ENCODE data around the gene CLRN3. TPM values are rescaled to one million over a fixed set of nuclear protein-coding genes. Genes with fewer than 3 reads are reported as not detected.
A peak's percentile ranks its signal among the peaks of the same experiment; 100 is the strongest.

CLRN3 gene
- total RNA-seq, 1 donor from 2014 or later: not detected

DNA sequence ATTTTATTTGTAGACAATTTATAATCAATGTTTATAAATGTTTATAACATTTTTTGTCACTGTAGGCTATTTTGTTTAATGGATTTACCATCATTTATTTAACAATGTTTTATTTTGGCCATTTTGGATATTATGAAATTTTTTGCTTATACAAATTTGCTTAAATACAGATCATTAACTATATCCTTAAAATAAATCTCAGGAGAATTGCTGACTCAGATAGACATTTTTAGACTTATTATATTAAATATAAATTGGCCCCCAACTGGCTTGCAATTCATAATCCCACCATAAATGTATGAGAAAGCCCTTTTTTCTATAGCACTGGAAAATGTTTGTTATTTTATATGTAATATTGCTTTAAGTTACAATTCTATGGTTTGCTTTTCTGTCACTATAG is 3.8 kb upstream of the CLRN3 start:
- Histone ChIP-seq H2AFZ (ENCODE audit: low read depth, low read length) (no peak overlapping the region), H3K27me3 (ENCODE audit: insufficient read depth, low read length) (peaks cover 4% of the 10 kb centered on the region), H3K9me3 (ENCODE audit: insufficient read depth, low read depth, low read length) (no peaks in the 10 kb centered on the region), H3K36me3 (ENCODE audit: insufficient read depth, low read length) (no peaks in the 10 kb centered on the region), H3K79me2 (ENCODE audit: insufficient read depth, low read length) (no peaks in the 10 kb centered on the region), H3K4me3 (ENCODE audit: insufficient read depth, low read depth, low read length) (no peak overlapping the region), H3K4me2 (ENCODE audit: low read length) (no peak overlapping the region), H3K9ac (ENCODE audit: low read length) (no peak overlapping the region), H3K27ac (ENCODE audit: low read depth, low read length) (no peak overlapping the region), H4K20me1 (ENCODE audit: insufficient read depth, low read length) (no peaks in the 10 kb centered on the region), H3K4me1 (ENCODE audit: insufficient read depth, low read length) (no peaks in the 10 kb centered on the region)
- FAIRE-seq (no peak), DNase-seq (ENCODE audit: low read depth) (no peak)
- Mint-ChIP-seq H3K27me3 (ENCODE audit: low read depth, unreplicated experiment) (no peaks in the 10 kb centered on the region), H3K36me3 (ENCODE audit: low read depth, unreplicated experiment) (no peaks in the 10 kb centered on the region), H3K4me3 (ENCODE audit: unreplicated experiment) (no peak overlapping the region), H3K27ac (ENCODE audit: unreplicated experiment) (no peak overlapping the region), H3K4me1 (ENCODE audit: low read depth, unreplicated experiment) (peaks cover 20% of the 10 kb centered on the region), H3K9me3 (ENCODE audit: unreplicated experiment) (no peaks in the 10 kb centered on the region)
- TF ChIP-seq, protein P1, sequence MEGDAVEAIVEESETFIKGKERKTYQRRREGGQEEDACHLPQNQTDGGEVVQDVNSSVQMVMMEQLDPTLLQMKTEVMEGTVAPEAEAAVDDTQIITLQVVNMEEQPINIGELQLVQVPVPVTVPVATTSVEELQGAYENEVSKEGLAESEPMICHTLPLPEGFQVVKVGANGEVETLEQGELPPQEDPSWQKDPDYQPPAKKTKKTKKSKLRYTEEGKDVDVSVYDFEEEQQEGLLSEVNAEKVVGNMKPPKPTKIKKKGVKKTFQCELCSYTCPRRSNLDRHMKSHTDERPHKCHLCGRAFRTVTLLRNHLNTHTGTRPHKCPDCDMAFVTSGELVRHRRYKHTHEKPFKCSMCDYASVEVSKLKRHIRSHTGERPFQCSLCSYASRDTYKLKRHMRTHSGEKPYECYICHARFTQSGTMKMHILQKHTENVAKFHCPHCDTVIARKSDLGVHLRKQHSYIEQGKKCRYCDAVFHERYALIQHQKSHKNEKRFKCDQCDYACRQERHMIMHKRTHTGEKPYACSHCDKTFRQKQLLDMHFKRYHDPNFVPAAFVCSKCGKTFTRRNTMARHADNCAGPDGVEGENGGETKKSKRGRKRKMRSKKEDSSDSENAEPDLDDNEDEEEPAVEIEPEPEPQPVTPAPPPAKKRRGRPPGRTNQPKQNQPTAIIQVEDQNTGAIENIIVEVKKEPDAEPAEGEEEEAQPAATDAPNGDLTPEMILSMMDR (IDR thresholded peaks at IDR 0.05; ENCODE audit: insufficient read depth, low read depth, low read length): no peak
- no peak for TF ChIP-seq EZH2 (IDR thresholded peaks at IDR 0.05; ENCODE audit: insufficient read depth, low read length)

DNA sequence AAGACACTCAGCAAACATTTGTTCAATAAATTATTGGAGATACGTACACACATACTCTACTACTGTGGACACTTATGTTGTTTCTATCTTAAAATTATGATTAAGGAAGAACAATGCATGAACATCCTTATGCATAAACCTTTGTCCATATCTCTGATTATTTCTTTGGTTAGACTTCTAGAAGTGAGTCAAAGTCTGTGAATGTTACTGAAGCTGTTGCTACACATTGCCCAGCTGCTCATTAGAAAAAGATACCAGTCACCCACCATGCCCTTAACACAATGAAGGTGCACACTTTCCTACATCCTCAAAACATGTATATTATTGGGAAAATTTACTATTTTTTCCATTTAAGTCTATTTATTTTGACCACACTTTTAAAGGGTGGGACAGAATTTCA is 1.4 kb upstream of the CLRN3 start:
- no peaks in the 10 kb centered on the region for H3K9me3 Mint-ChIP-seq (ENCODE audit: unreplicated experiment)
- no peaks in the 10 kb centered on the region for H4K20me1 ChIP-seq (ENCODE audit: insufficient read depth, low read length)
- no peak for FAIRE-seq
- no peaks in the 10 kb centered on the region for H3K27me3 Mint-ChIP-seq (ENCODE audit: low read depth, unreplicated experiment)
- no peak overlapping the region for H3K9ac ChIP-seq (ENCODE audit: low read length)
- peak overlapping the region; percentile 31 for H3K27ac Mint-ChIP-seq (ENCODE audit: unreplicated experiment)
- H3K27me3 ChIP-seq (ENCODE audit: insufficient read depth, low read length): no peaks in the 10 kb centered on the region
- no peak overlapping the region for H2AFZ ChIP-seq (ENCODE audit: low read depth, low read length)
- DNase-seq (ENCODE audit: low read depth): peak; percentile 33
- no peaks in the 10 kb centered on the region for H3K36me3 Mint-ChIP-seq (ENCODE audit: low read depth, unreplicated experiment)
- no peak overlapping the region for H3K4me3 ChIP-seq (ENCODE audit: insufficient read depth, low read depth, low read length)
- H3K79me2 ChIP-seq (ENCODE audit: insufficient read depth, low read length): no peaks in the 10 kb centered on the region
- H3K36me3 ChIP-seq (ENCODE audit: insufficient read depth, low read length): no peaks in the 10 kb centered on the region
- peaks cover 7% of the 10 kb centered on the region for H3K4me1 ChIP-seq (ENCODE audit: insufficient read depth, low read length)
- H3K4me1 Mint-ChIP-seq (ENCODE audit: low read depth, unreplicated experiment): peaks cover 17% of the 10 kb centered on the region
- TF ChIP-seq EZH2 (IDR thresholded peaks at IDR 0.05; ENCODE audit: insufficient read depth, low read length): no peak
- TF ChIP-seq, protein P1 (IDR thresholded peaks at IDR 0.05; ENCODE audit: insufficient read depth, low read depth, low read length): no peak
- H3K4me3 Mint-ChIP-seq (ENCODE audit: unreplicated experiment): no peak overlapping the region
- H3K9me3 ChIP-seq (ENCODE audit: insufficient read depth, low read depth, low read length): no peaks in the 10 kb centered on the region
- H3K4me2 ChIP-seq (ENCODE audit: low read length): no peak overlapping the region
- no peak overlapping the region for H3K27ac ChIP-seq (ENCODE audit: low read depth, low read length)

DNA sequence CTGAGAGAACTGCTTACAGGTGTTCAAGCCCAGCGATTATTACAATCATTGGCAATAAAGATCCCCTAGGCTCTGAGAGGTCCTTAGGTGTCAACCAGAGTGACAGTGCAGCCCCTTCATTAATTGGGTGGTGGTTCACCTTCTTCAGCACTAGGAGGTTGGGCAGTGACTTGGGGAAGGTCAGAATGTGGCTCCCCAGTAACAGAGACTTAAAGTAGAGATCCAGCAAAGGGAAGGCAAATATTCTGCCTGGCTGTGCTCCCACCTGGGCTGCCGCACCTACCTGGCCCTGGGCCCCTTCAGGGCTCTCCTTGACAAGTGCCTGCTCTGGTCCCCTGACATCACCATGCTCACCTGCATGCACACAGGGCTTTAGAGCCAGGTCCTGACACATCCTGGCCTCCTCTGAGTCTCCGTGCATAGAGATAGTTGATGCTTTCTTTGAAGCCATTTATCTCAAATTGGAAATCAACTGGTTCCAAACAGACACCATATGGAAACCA is 1.9 kb downstream of the CLRN3 start:
- H3K27me3 Mint-ChIP-seq (ENCODE audit: low read depth, unreplicated experiment): peaks cover 3% of the 10 kb centered on the region
- no peak overlapping the region for H3K9ac ChIP-seq (ENCODE audit: low read length)
- H3K27ac ChIP-seq (ENCODE audit: low read depth, low read length): no peak overlapping the region
- no peaks in the 10 kb centered on the region for H4K20me1 ChIP-seq (ENCODE audit: insufficient read depth, low read length)
- H3K4me1 Mint-ChIP-seq (ENCODE audit: low read depth, unreplicated experiment): peaks cover 25% of the 10 kb centered on the region
- H3K4me3 Mint-ChIP-seq (ENCODE audit: unreplicated experiment): no peak overlapping the region
- H3K9me3 Mint-ChIP-seq (ENCODE audit: unreplicated experiment): no peaks in the 10 kb centered on the region
- no peak overlapping the region for H2AFZ ChIP-seq (ENCODE audit: low read depth, low read length)
- H3K4me1 ChIP-seq (ENCODE audit: insufficient read depth, low read length): peaks cover 10% of the 10 kb centered on the region
- TF ChIP-seq, protein P1 (IDR thresholded peaks at IDR 0.05; ENCODE audit: insufficient read depth, low read depth, low read length): no peak
- TF ChIP-seq EZH2 (IDR thresholded peaks at IDR 0.05; ENCODE audit: insufficient read depth, low read length): no peak
- peaks cover 5% of the 10 kb centered on the region for H3K27me3 ChIP-seq (ENCODE audit: insufficient read depth, low read length)
- no peaks in the 10 kb centered on the region for H3K9me3 ChIP-seq (ENCODE audit: insufficient read depth, low read depth, low read length)
- H3K4me3 ChIP-seq (ENCODE audit: insufficient read depth, low read depth, low read length): no peak overlapping the region
- no peaks in the 10 kb centered on the region for H3K36me3 Mint-ChIP-seq (ENCODE audit: low read depth, unreplicated experiment)
- FAIRE-seq: no peak
- no peak for DNase-seq (ENCODE audit: low read depth)
- no peak overlapping the region for H3K4me2 ChIP-seq (ENCODE audit: low read length)
- no peak overlapping the region for H3K27ac Mint-ChIP-seq (ENCODE audit: unreplicated experiment)
- H3K36me3 ChIP-seq (ENCODE audit: insufficient read depth, low read length): no peaks in the 10 kb centered on the region
- no peaks in the 10 kb centered on the region for H3K79me2 ChIP-seq (ENCODE audit: insufficient read depth, low read length)

Data from astrocyte (in vitro differentiated cells and primary cell).